ENCODE results near the gene ZMIZ1. TPM values are rescaled to one million over a fixed set of nuclear protein-coding genes. Genes with fewer than 3 reads are reported as not detected.

Gene ZMIZ1
- polyA plus RNA-seq, 1 experiment = 7.6 TPM

DNA sequence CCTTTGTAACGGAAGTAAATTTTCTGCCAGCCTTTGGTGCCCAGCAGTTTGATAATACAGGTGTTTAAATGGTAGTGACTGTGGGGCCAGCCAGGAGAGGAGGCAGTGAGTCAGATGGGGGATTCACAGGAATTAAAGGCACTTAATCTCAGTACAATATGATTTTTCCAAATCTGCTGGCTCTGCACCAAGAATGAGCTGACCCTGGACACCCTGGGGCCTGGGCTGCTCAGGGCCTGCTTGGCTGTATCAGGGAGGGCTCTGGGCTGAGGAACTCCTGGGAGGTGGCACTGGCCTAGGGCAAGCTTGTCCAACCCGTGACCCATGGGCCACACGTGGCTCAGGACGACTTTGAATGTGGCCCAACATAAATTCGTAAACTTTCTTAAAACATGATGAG, 104.1 kb downstream of the ZMIZ1 start:
- TF ChIP-seq, protein P1, sequence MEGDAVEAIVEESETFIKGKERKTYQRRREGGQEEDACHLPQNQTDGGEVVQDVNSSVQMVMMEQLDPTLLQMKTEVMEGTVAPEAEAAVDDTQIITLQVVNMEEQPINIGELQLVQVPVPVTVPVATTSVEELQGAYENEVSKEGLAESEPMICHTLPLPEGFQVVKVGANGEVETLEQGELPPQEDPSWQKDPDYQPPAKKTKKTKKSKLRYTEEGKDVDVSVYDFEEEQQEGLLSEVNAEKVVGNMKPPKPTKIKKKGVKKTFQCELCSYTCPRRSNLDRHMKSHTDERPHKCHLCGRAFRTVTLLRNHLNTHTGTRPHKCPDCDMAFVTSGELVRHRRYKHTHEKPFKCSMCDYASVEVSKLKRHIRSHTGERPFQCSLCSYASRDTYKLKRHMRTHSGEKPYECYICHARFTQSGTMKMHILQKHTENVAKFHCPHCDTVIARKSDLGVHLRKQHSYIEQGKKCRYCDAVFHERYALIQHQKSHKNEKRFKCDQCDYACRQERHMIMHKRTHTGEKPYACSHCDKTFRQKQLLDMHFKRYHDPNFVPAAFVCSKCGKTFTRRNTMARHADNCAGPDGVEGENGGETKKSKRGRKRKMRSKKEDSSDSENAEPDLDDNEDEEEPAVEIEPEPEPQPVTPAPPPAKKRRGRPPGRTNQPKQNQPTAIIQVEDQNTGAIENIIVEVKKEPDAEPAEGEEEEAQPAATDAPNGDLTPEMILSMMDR (IDR thresholded peaks at IDR 0.05; ENCODE audit: low read depth, low read length) = no peak
- no peak overlapping the region for H3K4me3 ChIP-seq (ENCODE audit: low read depth, low read length)
- no peaks in the 10 kb centered on the region for H3K9me3 ChIP-seq (ENCODE audit: control insufficient read depth, insufficient read depth, low read length)
- ChIA-PET CTCF (no interaction called here), POLR2A (no interaction called here)
- no peak for DNase-seq (ENCODE audit: low read depth, low spot score)
- no peak overlapping the region for H3K27ac ChIP-seq (ENCODE audit: low read depth, low read length)
- no peaks in the 10 kb centered on the region for H3K27me3 ChIP-seq (ENCODE audit: control insufficient read depth, insufficient read depth, low read length)

DNA sequence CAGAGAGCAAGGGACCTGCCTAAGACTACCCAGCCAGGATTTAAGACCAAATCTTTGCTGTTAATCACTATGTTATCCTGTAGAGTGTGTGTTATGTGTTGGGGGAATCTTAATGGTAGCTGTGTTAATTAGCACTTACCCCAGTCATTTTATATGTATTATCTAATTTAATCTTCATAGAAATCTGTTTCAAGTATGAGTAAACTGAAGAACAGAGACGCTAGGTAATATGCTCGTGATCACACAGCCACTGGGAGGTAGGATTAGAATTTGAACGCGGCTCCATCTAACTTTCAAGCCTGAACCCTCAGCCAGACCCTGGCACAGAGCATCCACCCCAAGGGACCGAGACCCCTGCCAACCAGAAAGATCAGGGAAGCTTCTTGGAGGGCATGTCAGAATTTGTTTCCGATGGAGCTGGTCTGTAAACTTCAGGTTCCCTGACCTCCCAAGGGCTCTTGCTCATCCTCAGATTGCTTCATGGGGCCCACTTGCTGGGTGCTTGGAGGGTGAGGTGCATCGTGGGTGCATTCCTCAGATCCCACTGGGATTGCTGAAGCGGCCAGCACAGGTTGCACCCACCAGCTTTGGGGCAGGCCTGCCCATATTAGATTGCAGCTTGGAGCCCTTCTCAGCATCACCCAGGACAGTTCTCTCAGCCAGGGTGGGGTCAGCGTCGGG, 105.0 kb downstream of the ZMIZ1 start:
- Histone ChIP-seq H3K4me3 (ENCODE audit: low read depth, low read length) (no peak overlapping the region), H3K27ac (ENCODE audit: low read depth, low read length) (peak overlapping the region; percentile 31), H3K27me3 (ENCODE audit: control insufficient read depth, insufficient read depth, low read length) (no peaks in the 10 kb centered on the region), H3K9me3 (ENCODE audit: control insufficient read depth, insufficient read depth, low read length) (no peaks in the 10 kb centered on the region)
- DNase-seq (ENCODE audit: low read depth, low spot score) = no peak
- TF ChIP-seq, protein P1 (IDR thresholded peaks at IDR 0.05; ENCODE audit: low read depth, low read length) = no peak
- CTCF ChIA-PET = no interaction called here
- POLR2A ChIA-PET = interaction anchor here (0.7 kb wide), 1 partner anchor 754 kb away, joined by 3 read pairs; no protein-coding TSS in a partner anchor

DNA sequence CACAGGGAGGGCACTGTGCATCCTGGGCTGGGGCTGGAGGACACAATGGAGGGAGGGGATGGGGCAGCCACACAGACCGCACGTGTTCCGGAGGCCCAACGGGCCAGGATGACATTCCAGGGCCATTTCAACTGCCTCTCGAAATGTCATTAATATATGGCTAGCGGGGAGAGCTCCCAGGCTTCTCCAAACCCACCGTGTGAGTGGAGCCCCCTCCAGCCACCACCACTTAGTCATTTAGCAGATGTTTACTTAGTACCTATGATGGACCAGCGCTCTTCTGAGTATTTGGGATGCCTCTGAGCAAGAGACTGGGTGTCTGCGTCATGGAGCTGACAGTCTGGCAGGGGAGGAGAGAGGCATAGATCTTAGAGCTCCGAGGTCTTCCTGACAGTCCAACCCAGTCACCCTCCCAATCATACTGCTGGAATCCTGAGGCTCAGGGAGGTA, 107.3 kb downstream of the ZMIZ1 start:
- CTCF ChIA-PET = interaction anchor here (1.8 kb wide), 1 partner anchor 20 kb away, joined by 5 read pairs; no protein-coding TSS in a partner anchor
- TF ChIP-seq, protein P1 (IDR thresholded peaks at IDR 0.05; ENCODE audit: low read depth, low read length) = no peak
- POLR2A ChIA-PET = interaction anchor here (1.3 to 1.8 kb wide), 4 partner anchors 17 to 39 kb away, joined by 3 to 5 read pairs (median 4); no protein-coding TSS in a partner anchor
- H3K4me3 ChIP-seq (ENCODE audit: low read depth, low read length) = no peak overlapping the region
- no peaks in the 10 kb centered on the region; the same call in 1 of the 2 replicates for H3K9me3 ChIP-seq (ENCODE audit: control insufficient read depth, insufficient read depth, low read length)
- H3K27ac ChIP-seq (ENCODE audit: low read depth, low read length) = peak overlapping the region; percentile 86
- H3K27me3 ChIP-seq (ENCODE audit: control insufficient read depth, insufficient read depth, low read length) = no peaks in the 10 kb centered on the region
- DNase-seq (ENCODE audit: low read depth, low spot score) = peak; percentile 60

DNA sequence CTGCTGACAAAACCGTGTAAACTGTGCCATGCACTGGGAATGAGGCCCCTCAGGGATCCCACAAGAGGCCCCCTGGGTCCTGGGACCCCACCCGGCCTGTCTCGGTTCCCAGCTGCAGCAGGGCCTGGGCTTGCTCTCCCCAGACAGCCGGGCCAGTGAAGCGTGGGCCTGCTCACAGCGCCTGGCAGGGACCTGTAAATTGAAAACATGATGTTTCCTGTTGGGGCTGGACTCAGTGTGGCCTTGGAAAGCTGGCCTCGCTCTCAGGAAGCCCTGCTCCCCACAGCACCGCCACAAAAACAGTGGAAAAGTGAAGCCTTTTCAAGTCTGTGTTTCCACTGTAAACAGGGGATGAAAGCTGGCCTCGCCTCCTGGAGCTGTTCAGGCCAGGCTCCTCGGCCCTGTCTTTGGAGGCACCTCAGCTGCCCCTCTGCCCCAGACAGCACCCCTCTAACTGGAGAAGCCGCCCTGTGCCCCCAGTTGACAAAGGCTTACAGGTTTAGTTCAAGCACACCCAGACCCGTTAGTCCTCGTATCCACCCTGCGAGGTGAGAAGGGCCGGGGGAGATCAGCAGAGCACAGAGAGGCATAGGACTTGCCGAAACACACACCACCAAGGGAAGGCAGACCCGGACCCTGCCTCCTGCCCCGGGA, 108.3 kb downstream of the ZMIZ1 start:
- TF ChIP-seq, protein P1 (IDR thresholded peaks at IDR 0.05; ENCODE audit: low read depth, low read length) = no peak
- POLR2A ChIA-PET = interaction anchor here (0.9 to 1.8 kb wide), 5 partner anchors 18 to 490 kb away, joined by 3 to 5 read pairs (median 3); no protein-coding TSS in a partner anchor
- CTCF ChIA-PET = interaction anchor here (1.2 to 1.8 kb wide), 2 partner anchors 19 to 20 kb away, joined by 5 read pairs; no protein-coding TSS in a partner anchor

More for the DNA sequence above, 108.3 kb downstream of the ZMIZ1 start:
- Histone ChIP-seq H3K9me3 (ENCODE audit: control insufficient read depth, insufficient read depth, low read length) (no peaks in the 10 kb centered on the region; the same call in 1 of the 2 replicates), H3K27ac (ENCODE audit: low read depth, low read length) (peak overlapping the region; percentile 86), H3K4me3 (ENCODE audit: low read depth, low read length) (no peak overlapping the region), H3K27me3 (ENCODE audit: control insufficient read depth, insufficient read depth, low read length) (no peaks in the 10 kb centered on the region)
- no peak for DNase-seq (ENCODE audit: low read depth, low spot score)
